ENCODE measurements around the gene PDE1C.

PDE1C gene

DNA sequence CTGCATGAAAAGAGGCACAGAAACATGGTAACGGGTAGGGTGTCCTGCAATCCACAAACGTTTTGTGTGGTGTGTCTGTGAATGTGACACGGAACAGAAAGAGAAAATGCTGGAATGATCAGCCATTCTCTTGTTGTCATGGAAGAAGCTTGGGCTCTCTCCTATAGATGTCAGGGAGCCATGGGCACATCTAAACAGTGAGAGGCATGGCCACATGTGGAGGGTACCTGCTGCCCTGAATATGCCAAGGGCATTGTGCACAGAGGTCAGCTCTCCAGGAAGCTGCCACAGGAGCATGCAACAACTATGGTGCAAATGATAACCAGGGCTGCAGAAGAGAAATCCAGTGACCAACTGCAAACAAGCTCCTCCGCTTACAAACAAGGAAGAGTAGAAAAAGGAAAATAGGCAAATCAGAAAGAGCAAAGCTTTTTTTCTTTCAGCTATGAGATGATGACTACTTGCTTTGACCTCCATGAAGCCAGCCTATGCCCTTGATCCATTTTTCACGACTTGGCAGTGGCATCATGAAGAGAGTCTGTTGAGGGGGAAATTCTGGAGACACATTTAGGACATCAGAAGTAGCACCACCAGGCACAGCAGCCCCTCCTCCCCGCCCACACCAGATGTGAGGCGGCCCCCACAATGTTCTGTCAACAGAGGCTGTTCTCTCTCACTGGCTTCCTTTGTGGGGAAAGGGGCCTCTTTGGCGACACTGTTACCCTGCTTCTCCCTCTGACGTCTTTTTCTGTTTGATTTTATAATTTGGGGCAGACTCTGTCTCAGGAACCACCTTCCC is 4.8 kb upstream of the PDE1C start:
- DNase-seq (ENCODE audit: low read depth), result no peak

DNA sequence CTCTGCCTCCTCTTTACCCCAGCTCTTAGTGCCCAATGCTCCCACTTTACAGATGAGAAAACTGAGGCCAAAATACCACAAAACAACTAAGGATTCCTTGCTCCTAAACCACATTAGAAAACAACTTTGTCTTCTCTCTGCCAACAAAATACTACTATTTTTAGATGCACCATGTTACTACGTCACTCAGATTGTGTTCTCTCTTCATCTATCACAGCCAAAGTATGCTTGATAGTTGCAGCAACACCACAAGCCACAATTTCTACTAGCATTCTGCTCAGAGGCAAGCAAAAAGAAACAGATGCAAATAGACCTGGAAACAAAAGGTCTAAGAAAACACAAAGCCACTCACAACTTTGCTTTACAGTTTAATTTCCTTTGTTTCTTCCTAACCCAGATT is 3.3 kb upstream of the PDE1C start:
- DNase-seq (ENCODE audit: low read depth), result no peak

DNA sequence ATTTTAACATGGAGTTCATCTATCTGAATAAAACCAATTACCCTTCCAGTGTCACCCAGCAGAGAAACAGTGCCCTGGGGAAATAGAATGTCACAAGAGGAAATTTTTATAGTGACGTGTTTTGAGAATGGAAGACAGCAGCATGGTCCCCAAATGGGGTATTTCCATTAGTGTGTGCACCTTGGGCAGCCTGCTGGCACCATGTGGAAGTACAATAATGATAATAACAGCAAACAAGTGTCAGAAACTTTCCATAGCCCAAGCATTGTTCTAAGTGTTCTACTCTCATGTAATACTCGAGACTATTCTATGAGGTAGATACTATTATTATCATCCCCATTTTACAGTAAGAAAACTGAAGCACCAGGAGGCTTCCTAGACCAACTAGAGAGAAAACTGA is 2.2 kb upstream of the PDE1C start:
- no peak for DNase-seq (ENCODE audit: low read depth)

DNA sequence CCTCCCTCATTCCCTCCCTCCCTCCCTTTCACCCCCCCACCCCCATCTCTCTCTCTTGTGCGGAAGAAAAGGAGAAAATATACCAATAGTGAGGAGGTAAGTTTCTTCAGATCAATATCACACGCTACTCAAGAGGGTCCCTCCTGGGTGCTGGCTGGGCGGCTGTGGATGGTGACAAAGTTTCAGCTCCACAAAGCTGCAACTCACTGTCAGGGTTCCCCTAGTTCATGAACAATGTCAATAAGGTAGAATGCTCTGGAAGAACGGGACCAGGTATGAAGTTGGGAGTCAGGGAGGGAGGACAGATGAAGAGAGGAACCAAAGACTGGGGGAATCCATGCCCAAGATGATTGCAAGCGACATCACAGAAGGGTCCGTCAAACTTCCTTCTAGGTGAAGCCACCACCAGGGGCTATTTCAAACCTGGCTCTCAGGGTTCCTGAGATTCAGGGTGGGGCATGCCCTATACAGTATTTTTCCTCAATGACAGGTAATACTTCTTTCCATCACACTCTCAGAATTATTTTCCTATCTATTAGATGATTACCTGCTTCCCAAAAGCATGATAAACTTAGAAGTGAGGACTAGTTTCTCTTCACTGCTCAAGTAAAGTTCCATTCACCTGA is 1.4 kb upstream of the PDE1C start:
- DNase-seq (ENCODE audit: low read depth), result no peak

DNA sequence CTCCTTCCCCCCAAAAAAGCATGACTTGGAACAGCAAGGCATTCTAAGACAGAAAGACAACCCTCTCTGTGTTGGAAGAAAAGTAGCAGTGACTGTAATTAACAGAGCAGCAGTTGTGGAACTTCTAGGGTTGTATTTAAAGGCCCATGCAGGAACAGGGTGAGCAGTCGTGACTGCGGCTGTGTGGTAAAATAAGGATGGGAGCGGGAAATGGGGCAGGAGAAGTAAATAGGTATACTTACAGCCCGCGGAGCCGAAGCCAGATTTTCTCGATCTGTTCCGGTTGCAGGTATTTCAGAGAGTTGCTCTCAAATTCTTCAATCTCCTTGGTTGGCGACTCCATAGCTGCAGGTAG is 179 bp downstream of the PDE1C start:
- DNase-seq (ENCODE audit: low read depth), result no peak

DNA sequence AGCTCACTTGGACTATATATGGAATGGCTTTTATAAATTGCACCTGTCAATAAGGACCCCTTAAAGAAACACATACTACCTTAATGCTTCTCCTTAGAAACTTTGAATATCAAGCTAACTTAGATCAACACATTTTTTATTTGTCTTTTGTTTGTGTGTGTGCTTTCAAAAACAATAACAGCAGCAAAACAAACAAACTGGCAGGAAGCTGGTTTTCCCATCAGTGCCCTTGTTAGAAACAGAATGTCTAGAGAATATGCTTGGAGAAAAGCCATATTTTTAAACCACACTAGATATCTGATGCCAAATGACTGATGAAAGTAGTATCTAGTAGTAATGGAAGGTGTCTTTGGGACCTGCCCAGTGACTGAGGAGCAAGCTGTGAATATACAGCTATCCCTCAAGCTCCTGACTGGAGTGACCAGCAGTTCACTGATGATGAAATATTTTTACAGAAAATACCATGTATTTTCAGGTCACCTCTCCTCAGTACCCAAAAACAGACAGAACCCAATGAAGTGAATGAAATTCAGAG is 1.0 kb downstream of the PDE1C start:
- DNase-seq (ENCODE audit: low read depth), result no peak

DNA sequence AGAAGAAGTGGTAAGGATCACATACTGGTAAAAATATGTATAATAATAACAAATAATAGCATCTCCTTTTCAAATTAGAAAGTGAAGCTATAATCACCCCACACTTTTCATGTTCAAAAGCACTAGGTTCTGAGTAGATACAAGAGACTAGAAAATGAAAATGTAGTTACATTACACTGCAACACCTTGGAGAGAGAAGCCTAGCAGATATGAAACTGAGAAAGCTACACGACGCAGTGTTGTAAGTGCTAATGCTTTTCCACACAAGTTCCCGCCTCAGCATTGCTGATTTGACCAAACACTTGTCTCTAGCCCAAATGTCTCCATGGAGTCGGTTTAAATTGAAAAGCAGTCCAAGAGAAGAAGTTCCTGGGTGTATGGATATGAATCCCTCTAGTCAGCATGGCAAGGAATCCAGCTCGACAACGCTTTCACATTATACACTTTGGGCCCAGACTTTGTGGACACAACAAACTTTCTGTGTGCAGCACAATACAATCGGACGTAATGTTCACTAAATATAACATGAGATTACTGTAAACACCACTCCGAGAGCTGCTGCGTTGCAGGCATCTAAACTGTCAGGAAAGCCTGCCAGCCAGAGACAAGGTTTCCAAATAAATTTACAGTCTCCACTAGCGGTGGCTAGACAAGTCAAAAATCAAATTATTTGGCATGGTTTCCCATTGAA is 1.7 kb downstream of the PDE1C start:
- DNase-seq (ENCODE audit: low read depth), result no peak

DNA sequence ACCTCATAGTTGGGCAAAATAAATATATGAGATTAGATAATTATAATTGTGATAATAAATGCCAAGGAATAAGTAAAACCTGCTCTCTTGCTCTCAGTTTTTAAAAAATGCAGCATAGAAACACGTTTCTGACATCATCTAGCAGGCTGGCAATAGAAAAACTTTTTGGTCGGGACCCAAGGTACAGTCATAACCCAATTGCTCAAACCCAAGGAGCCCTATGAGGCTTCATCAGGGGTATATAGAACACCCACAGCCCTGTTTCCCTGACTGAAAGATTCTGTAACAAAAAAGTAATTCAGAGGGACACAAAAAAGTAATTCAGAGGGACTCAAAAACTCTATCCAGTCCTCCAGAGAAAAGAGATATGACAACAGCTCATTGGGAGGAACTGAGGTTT is 3.8 kb downstream of the PDE1C start:
- DNase-seq (ENCODE audit: low read depth), result no peak

DNA sequence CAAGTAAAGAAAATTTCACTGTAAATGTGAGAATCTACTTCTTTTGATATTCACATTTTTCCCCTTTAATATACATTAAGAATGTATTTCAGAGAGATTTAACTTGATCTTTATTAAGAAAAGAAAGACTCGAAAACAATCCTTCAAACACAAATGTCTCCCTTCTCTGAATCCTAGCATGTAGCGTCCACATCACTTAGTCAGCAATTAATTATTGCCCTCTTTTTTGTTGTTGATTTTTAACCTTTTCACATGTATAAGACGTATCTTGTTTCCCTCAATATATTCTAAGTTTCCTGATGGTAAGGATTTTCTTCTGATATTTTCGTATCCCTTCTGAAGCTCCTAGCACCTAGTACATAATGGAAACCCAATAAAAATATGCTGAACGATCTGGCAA is 6.6 kb downstream of the PDE1C start:
- no peak for DNase-seq (ENCODE audit: low read depth)

DNA sequence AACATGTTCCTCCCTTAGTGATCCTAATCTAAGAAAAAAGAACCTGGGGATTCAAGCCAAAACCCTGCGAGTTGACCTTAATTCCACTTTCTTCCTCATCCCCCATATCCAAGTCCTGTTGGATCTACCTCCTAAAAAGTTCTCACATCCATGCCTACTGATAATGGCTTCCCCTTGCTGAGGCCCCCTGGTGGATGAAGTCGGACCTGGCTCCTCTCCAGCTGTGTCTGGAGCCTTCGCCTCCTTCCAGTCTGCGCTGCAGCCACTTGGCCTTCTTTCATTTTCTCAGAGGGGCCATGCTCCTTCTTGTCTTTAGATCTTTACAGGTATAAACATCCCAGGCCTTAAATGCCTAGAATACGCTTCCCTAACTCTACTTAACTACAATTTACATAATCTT is 8.1 kb downstream of the PDE1C start:
- DNase-seq (ENCODE audit: low read depth), result no peak

DNA sequence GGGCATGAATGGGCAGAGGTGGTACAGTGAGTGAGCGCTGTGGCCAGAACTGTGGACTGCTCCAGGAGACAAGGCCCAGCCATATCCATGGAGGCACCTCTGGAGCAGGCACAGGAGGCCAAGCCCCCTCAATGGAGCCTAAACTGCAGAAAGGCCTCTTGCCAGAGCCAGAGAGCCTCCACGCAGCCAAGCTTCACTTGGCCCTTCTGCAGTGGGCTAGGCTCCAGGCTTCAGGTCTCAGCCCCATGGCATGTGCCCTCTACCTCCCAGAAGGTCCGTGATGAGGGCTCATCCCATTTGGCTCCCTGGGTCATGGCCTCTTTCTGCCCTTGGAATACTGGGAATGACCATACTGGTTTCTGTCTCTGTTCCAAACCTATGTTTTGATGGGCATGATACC is 8.9 kb downstream of the PDE1C start:
- DNase-seq (ENCODE audit: low read depth), result no peak

DNA sequence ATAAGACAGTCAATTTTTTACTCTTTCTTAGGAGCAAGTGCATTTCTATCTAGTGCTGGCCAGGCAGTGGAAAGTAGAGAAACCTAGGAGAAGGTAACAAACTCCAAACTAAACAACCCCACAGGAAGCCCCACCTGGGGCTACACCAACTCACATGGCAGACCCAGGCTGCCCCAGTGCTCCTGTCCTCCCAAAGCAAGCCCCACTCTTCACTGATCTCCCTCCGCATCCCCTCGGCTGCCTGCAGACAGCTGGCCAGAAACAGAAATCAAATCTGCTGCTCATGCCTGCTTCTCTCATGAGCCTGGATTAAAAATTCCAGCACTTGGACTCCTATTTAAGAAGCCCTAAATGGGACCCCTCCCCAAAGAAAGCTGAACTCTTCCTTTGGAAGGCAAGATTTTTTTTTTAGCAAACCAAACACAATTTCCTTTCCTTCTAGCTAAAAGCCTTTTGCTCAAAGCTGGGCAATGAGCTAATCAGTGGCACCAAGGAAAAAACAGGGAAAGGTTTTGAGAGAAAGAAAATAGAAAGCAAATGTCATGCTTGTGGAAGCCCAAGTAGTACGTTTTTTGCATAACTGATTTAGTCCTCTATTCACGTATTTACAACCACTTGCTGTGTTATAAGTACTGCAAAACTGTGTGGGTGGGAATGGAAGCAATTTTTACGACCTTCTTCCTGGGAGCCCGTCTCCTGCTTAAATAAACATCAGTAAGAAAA is 10.8 kb downstream of the PDE1C start:
- DNase-seq (ENCODE audit: low read depth), result no peak

DNA sequence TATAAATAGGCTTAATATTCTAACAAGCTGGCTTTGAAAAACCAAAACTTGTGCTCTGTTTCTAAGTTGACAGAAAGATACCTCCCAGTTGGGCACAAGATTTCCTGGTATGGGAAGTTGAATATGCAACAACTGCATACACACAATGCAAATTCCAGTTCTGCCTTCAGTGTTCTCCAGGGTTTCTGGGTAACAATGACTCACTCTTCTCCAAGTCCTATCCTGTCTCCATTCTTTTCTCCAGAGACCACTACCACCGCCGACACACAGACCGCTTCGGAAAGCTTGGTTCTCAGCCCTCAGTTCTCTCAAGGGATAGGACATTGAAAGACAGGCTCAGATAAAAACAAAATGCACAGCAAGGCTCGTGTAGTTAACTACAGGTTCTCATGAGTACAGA is 12.2 kb downstream of the PDE1C start:
- no peak for DNase-seq (ENCODE audit: low read depth)

DNA sequence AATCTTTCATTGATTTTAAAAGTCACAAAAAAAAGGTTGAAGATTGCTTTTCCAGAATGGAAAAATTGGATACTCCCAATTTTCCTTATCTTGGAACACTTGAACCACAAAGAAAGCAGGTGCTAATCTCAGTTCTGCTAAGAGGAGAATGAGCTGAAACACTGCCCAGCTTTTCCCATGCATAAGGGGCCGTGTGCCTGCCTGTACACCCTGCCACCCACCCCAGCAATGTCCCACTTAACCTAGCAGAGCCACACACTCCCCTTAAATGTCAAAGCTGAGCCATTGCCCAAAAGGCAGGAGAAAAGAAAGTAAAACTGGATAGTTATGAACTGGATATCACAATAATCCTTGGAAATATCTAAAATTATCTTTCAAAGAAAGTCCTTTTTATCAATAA is 13.4 kb downstream of the PDE1C start:
- no peak for DNase-seq (ENCODE audit: low read depth)

DNA sequence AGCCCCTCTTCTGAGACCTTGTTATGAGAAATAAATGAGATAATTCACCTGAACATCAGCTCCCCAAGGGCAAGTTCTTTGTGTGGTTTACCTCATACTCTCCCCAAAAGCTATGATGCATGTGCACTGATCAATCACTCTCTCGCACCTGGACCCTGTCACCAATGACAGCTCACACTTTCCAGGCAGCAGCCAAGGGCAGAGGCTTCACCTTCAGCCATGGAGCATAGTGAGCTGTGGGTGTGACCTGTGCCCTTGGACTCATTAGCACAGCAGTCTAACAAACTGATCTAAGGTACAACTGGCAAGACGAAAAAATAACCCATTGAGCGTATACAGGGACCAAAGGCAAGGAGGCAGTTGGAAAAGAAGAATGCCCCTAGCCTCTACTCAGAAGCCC is 17.0 kb downstream of the PDE1C start:
- DNase-seq (ENCODE audit: low read depth), result no peak

DNA sequence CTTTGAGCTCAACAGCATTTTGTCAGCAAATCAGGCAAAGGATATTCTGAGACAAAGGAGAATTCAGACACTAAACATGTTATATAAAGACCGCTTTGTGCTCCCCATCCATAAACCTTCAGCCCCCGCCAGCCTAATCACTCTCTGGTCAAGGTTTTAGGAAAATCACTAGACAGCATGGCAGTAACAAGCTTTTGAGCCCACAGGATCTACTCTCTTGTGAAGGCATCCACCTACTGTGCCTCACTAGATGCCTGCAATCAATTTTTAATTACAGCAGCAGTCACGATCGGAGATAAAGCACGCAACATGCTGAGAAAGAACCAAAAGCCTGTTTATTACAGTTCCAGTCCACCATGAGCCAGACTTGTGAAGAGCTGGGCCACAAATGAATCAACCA is 19.1 kb downstream of the PDE1C start:
- no peak for DNase-seq (ENCODE audit: low read depth)

DNA sequence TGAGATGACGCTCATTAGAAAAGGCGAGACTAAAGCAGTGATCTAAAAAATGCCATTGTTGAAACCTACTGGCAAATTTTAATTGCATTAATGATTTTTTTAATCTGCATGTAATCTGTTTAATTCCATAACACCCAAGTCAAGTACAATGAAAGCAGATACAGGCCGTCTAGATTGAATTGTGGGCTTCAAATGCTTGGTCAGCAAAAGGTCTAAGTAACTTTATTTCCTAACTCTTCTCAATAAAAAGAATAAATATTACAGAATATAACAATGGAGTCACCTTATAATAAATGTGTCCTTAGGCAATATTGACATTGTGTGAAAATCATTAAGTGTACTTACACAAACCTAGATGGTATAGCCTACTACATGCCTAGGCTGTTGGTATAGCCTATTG is 20.6 kb downstream of the PDE1C start:
- DNase-seq (ENCODE audit: low read depth), result no peak

DNA sequence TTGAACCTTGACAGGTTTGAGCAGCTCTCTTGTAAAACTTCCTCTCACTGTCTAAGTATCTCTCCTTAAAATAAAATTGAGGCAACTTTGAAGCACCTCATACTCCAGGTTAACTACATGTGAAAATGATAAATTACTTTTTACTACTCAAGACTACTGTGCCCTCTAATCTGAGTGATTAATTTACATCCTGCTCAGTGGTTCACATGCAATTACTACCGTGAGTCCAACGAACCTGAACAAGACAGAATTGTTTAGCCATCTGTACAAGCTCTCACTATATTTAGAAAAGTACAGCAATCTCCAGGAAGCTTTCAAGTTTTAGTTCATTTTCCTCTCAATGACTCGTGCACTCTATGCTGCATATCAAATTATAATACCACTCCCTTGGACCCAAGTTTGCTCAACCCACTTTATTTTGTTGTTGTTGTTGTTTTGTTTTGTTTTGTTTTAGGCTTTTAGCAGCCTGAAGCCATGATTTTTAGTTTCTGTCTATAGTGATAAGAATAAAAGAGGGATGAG is 21.2 kb downstream of the PDE1C start:
- no peak for DNase-seq (ENCODE audit: low read depth)

DNA sequence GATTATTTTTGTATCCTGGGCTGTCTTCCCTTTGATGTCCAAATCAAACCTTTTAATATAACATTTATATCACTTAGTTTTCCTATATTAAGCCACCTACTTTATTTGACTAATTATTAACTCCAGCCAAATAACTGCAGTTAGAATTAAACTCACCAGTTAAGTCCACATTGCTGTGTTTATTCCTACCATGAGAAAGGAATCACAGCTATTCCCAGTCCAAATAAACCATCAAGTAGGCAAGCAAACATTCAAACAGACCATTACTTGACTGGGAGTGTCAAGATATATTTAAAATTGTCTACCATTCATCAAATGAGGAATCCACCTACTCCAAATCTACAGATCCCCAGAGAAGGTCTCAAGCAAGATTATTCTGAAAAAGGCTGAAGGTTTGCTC is 22.4 kb downstream of the PDE1C start:
- no peak for DNase-seq (ENCODE audit: low read depth)

DNA sequence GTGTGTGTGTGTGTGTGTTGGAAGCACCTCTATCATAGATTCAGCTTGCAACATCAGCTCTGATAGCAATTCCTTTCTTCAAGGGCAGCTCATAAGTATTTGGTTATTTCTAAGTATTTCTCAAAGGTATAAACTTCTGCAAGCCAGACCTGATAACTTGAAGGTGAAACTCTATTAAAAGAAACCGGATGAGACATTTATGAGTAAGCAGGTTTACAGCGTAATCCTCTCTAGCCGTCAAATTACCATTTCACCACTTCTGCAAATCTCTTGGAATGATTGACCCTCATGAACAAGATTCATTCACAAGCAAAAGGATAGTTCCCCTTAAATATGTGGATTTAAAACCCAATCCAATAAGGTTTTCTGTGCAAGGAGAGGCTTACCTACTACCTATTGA is 23.1 kb downstream of the PDE1C start:
- no peak for DNase-seq (ENCODE audit: low read depth)

DNA sequence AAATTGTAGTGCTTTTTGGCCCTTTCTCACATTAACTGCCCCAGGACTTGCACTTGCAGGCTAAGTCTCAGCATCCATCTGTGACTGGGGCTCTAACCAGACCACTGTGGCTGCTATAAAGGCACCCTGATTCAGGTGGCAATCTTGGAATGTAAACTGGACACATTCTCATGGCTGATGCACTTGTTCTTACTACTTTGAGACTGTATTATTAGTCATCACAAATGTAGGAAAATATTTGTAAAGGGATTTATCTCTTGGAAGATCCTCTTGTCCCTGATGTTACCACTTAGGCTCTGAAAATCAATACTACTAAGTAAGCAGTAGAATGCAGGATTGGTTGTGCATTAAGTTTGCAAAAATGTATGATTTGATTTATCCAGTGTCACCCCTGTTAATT is 25.0 kb downstream of the PDE1C start:
- DNase-seq (ENCODE audit: low read depth), result no peak

DNA sequence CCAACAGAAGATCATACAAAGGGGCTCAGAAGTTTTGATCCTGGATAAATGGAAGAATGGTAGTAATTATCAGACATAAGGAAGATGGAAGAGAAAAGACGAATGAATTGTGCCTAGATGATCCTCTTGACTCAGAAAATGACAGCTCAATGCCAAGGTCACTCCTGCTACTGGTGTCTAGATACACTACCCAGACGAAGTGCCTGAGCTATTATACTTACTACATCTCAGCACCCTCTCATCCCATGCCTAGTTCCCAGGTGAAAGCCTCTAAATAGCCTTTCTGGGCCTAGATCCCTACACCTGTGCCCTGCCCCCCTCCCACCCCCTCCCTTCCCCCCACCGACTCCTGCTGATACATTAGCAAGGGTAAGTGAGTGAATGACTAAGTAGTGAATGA is 25.5 kb downstream of the PDE1C start:
- DNase-seq (ENCODE audit: low read depth), result no peak
